ENCODE results near the gene EPB41L5. TPM values are rescaled to one million over a fixed set of nuclear protein-coding genes. Genes with fewer than 3 reads are reported as not detected.
A peak's percentile ranks its signal among the peaks of the same experiment; 100 is the strongest.
"Not testable (repeated sequence)": the region's sequence is repeated elsewhere in the genome, so short reads cannot be mapped to it uniquely, and the experiment has no call there.

The EPB41L5 gene
- total RNA-seq, 1 donor from 2014 or later, result 42.7 TPM

DNA sequence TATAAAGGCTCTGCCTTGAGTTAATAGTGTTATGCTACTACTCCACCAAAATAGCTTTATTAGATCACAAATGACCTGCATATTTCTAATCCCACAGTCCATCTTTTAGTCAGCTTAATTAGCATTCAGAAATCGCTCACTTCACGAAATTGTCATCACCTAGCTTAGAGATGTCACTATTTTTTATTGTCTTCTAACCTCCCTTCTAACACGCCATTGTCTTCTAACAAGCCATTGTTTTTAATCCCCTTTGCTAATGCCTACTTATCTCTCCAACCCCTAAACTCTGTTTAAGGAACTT lies 97.1 kb downstream of the EPB41L5 start:
- no peak overlapping the region for H3K27ac Mint-ChIP-seq (ENCODE audit: unreplicated experiment)
- no peak for DNase-seq (ENCODE audit: low read depth, low spot score)
- no peak overlapping the region for H3K4me3 Mint-ChIP-seq
- TF ChIP-seq, protein P1, sequence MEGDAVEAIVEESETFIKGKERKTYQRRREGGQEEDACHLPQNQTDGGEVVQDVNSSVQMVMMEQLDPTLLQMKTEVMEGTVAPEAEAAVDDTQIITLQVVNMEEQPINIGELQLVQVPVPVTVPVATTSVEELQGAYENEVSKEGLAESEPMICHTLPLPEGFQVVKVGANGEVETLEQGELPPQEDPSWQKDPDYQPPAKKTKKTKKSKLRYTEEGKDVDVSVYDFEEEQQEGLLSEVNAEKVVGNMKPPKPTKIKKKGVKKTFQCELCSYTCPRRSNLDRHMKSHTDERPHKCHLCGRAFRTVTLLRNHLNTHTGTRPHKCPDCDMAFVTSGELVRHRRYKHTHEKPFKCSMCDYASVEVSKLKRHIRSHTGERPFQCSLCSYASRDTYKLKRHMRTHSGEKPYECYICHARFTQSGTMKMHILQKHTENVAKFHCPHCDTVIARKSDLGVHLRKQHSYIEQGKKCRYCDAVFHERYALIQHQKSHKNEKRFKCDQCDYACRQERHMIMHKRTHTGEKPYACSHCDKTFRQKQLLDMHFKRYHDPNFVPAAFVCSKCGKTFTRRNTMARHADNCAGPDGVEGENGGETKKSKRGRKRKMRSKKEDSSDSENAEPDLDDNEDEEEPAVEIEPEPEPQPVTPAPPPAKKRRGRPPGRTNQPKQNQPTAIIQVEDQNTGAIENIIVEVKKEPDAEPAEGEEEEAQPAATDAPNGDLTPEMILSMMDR (conservative IDR thresholded peaks at IDR 0.05), result no peak
- no peaks in the 10 kb centered on the region for H3K9me3 Mint-ChIP-seq
- no peaks in the 10 kb centered on the region for H3K27me3 Mint-ChIP-seq (ENCODE audit: low read depth)
- H3K36me3 Mint-ChIP-seq (ENCODE audit: low read depth), result peaks cover 2% of the 10 kb centered on the region
- no peaks in the 10 kb centered on the region for H3K4me1 Mint-ChIP-seq

DNA sequence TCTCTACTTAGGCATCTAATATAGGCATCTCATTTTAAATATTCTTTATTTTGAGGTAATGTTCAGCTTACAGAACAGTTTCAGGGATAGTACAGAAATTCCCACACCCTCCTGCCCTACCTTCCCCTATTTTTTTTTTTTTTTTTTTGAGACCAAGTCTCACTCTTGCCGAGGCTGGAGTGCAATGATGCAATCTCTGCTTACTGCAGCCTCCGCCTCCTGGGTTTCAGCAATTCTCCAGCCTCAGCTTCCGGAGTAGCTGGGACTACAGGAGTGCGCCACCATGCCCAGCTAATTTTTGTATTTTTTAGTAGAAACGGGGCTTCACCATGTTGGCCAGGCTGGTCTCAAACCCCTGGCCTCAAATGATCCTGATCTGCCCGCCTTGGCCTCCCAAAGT lies 97.6 kb downstream of the EPB41L5 start:
- TF ChIP-seq, protein P1 (conservative IDR thresholded peaks at IDR 0.05), result no peak
- Mint-ChIP-seq H3K36me3 (ENCODE audit: low read depth) (peaks cover 2% of the 10 kb centered on the region), H3K27me3 (ENCODE audit: low read depth) (no peaks in the 10 kb centered on the region), H3K27ac (ENCODE audit: unreplicated experiment) (no peak overlapping the region), H3K9me3 (no peaks in the 10 kb centered on the region), H3K4me3 (no peak overlapping the region), H3K4me1 (no peaks in the 10 kb centered on the region)
- DNase-seq (ENCODE audit: low read depth, low spot score), result no peak

DNA sequence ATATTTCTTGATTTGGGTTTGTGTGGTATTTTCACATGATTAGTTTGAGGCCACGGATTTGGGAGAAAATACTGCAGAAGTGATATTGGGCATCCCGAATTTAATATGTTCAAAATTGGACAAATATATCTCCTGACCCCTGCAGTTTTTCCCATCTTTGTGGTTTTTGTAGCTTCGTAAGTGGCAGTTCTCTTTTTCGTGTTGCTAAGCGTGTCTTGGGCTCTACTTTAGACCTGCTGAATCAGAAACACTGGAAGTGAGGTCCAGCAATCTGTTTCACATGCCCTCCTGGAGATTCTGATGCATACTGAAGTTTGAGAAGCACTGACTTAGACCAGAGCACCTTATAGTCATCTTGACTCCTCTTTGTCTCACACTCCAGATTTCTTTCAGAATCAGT lies 98.3 kb downstream of the EPB41L5 start:
- Mint-ChIP-seq H3K27me3 (ENCODE audit: low read depth) (no peaks in the 10 kb centered on the region), H3K9me3 (no peaks in the 10 kb centered on the region), H3K27ac (ENCODE audit: unreplicated experiment) (no peak overlapping the region), H3K36me3 (ENCODE audit: low read depth) (no peaks in the 10 kb centered on the region), H3K4me1 (no peaks in the 10 kb centered on the region), H3K4me3 (no peak overlapping the region)
- TF ChIP-seq, protein P1 (conservative IDR thresholded peaks at IDR 0.05), result no peak
- no peak for DNase-seq (ENCODE audit: low read depth, low spot score)

DNA sequence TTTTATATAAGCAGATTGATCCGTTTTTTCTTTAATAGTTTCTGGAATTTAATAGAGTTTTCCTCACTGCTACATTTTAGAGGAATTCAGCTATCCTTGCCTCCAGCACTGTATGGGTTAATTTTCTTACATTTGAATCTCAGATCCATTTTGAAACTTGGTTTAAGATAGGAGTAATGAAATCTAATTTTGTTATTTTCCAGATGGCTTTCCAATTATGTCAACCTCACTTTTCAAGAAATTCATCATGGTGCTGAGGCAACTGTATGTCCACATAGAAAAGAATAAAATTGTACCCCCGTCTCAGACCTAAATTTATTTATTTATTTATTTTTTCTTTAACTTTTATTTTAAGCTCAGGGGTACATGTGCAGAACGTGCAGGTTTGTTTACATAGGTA lies 105.1 kb downstream of the EPB41L5 start:
- Mint-ChIP-seq H3K36me3 (ENCODE audit: low read depth) (peaks cover 30% of the 10 kb centered on the region), H3K27me3 (ENCODE audit: low read depth) (no peaks in the 10 kb centered on the region), H3K4me3 (no peak overlapping the region), H3K4me1 (no peaks in the 10 kb centered on the region), H3K9me3 (peaks cover 10% of the 10 kb centered on the region), H3K27ac (ENCODE audit: unreplicated experiment) (no peak overlapping the region)
- DNase-seq (ENCODE audit: low read depth, low spot score), result no peak
- TF ChIP-seq, protein P1 (conservative IDR thresholded peaks at IDR 0.05), result no peak

DNA sequence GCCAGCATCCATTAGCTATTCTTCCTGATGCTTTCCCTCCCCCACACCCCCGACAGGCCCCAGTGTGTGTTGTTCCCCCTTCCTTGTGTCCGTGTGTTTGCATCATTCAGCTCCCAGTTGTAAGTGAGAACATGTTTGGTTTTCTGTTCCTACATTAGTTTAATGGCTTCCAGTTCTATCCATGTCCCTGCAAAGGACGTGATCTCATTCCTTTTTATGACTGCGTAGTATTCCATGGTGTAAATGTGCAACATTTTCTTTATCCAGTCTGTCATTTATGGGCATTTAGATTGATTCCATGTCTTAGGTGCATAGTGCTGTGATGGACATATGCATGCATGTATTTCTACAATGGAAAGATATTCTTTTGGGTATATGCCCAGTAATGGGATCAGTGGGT lies 105.6 kb downstream of the EPB41L5 start:
- Mint-ChIP-seq H3K4me3 (no peak overlapping the region), H3K36me3 (ENCODE audit: low read depth) (peaks cover 32% of the 10 kb centered on the region), H3K27ac (ENCODE audit: unreplicated experiment) (peak overlapping the region; percentile 10), H3K9me3 (peaks cover 12% of the 10 kb centered on the region), H3K27me3 (ENCODE audit: low read depth) (no peaks in the 10 kb centered on the region), H3K4me1 (no peaks in the 10 kb centered on the region)
- DNase-seq (ENCODE audit: low read depth, low spot score), result no peak
- TF ChIP-seq, protein P1 (conservative IDR thresholded peaks at IDR 0.05), result no peak

DNA sequence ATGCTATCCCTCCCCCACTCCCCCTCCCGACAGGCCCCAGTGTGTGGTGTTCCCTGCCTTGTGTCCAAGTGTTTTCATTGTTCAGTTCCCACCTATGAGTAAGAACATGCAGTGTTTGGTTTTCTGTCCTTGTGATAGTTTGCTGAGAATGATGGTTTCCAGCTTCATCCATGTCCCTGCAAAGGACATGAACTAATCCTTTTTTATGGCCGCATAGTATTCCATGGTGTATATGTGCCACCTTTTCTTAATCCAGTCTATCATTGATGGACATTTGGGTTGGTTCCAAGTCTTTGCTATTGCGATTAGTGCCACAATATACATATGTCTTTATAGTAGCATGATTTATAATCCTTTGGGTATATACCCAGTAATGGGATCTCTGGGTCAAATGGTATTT lies 108.5 kb downstream of the EPB41L5 start:
- peaks cover 37% of the 10 kb centered on the region for H3K36me3 Mint-ChIP-seq (ENCODE audit: low read depth)
- H3K4me1 Mint-ChIP-seq; H3K27ac Mint-ChIP-seq (ENCODE audit: unreplicated experiment); H3K4me3 Mint-ChIP-seq; DNase-seq (ENCODE audit: low read depth, low spot score); H3K27me3 Mint-ChIP-seq (ENCODE audit: low read depth): not testable (repeated sequence)
- peaks cover 12% of the 10 kb centered on the region for H3K9me3 Mint-ChIP-seq
